ENCODE data around the gene DCUN1D2. TPM values are rescaled to one million over a fixed set of nuclear protein-coding genes. Genes with fewer than 3 reads are reported as not detected.

DCUN1D2 gene
- total and polyA plus RNA-seq, 4 donors = 7.4 to 28.2 (median 16.6) TPM

- H3K4me1 ChIP-seq (ENCODE audit: control insufficient read depth in 1 of 2, insufficient read depth in 2 of 2, low read length in 2 of 2) = no peaks in the 10 kb centered on the region
- 45 to 55% methylated on average over 3 of the region's 3 CpGs for WGBS, 2 donors
- ATAC-seq (ENCODE audit: low FRiP score) (no peak), DNase-seq (no peak)
- H3K4me3 ChIP-seq (ENCODE audit: low read length in 2 of 2) = no peak overlapping the region
- H3K9me3 ChIP-seq (ENCODE audit: control insufficient read depth, low read length) = no peaks in the 10 kb centered on the region
- no peaks in the 10 kb centered on the region for H3K27me3 ChIP-seq (ENCODE audit: control insufficient read depth in 1 of 2, insufficient read depth in 2 of 2, low read length in 1 of 2)
- no peak overlapping the region for H3K27ac ChIP-seq (ENCODE audit: low read depth in 1 of 2, low read length in 2 of 2)
- intact Hi-C loops (cut with DNase I) = no loop called here
- no peaks in the 10 kb centered on the region for H3K36me3 ChIP-seq (ENCODE audit: control insufficient read depth in 1 of 2, insufficient read depth in 2 of 2, low read length in 1 of 2)
These were observed 24.1 kb downstream of the DCUN1D2 start for GRCh38 chr13:113466383-113466782.

- no peak overlapping the region for H3K27ac ChIP-seq (ENCODE audit: low read depth in 1 of 2, low read length in 2 of 2)
- no peak overlapping the region for H3K4me3 ChIP-seq (ENCODE audit: low read length in 2 of 2)
- no peaks in the 10 kb centered on the region for H3K27me3 ChIP-seq (ENCODE audit: control insufficient read depth in 1 of 2, insufficient read depth in 2 of 2, low read length in 1 of 2)
- ATAC-seq (ENCODE audit: low FRiP score) (no peak), DNase-seq (no peak)
- 76 to 81% methylated on average over 4 of the region's 4 CpGs for WGBS, 2 donors
- intact Hi-C loops (cut with DNase I) = no loop called here
- no peaks in the 10 kb centered on the region for H3K4me1 ChIP-seq (ENCODE audit: control insufficient read depth in 1 of 2, insufficient read depth in 2 of 2, low read length in 2 of 2)
- H3K36me3 ChIP-seq (ENCODE audit: control insufficient read depth in 1 of 2, insufficient read depth in 2 of 2, low read length in 1 of 2) = no peaks in the 10 kb centered on the region
- no peaks in the 10 kb centered on the region for H3K9me3 ChIP-seq (ENCODE audit: control insufficient read depth, low read length)
These were observed 25.2 kb downstream of the DCUN1D2 start for GRCh38 chr13:113465300-113465699.

- WGBS, 2 donors = 92 to 95% methylated on average over 16 of the region's 16 CpGs
These were observed 26.0 kb downstream of the DCUN1D2 start for GRCh38 chr13:113464476-113464875.

GRCh38 chr13:113461022-113461751 lies 29.3 kb downstream of the DCUN1D2 start:
- Histone ChIP-seq H3K36me3 (ENCODE audit: control insufficient read depth in 1 of 2, insufficient read depth in 2 of 2, low read length in 1 of 2) (peaks cover 0 to 3% of the 10 kb centered on the region in 2 donors), H3K27me3 (ENCODE audit: control insufficient read depth in 1 of 2, insufficient read depth in 2 of 2, low read length in 1 of 2) (no peaks in the 10 kb centered on the region), H3K4me3 (ENCODE audit: low read length in 2 of 2) (no peak overlapping the region), H3K4me1 (ENCODE audit: control insufficient read depth in 1 of 2, insufficient read depth in 2 of 2, low read length in 2 of 2) (no peaks in the 10 kb centered on the region), H3K9me3 (ENCODE audit: control insufficient read depth, low read length) (no peaks in the 10 kb centered on the region), H3K27ac (ENCODE audit: low read depth in 1 of 2, low read length in 2 of 2) (no peak overlapping the region)
- 86 to 88% methylated on average over 12 of the region's 12 CpGs for WGBS, 2 donors
- ATAC-seq (ENCODE audit: low FRiP score) (no peak), DNase-seq (no peak)
- intact Hi-C loops (cut with DNase I) = no loop called here

More at GRCh38 chr13:113464476-113464875, 26.0 kb downstream of the DCUN1D2 start:
- no peak for DNase-seq
- no peaks in the 10 kb centered on the region for H3K36me3 ChIP-seq (ENCODE audit: control insufficient read depth in 1 of 2, insufficient read depth in 2 of 2, low read length in 1 of 2)
- H3K27me3 ChIP-seq (ENCODE audit: control insufficient read depth in 1 of 2, insufficient read depth in 2 of 2, low read length in 1 of 2) = no peaks in the 10 kb centered on the region
- H3K27ac ChIP-seq (ENCODE audit: low read depth in 1 of 2, low read length in 2 of 2) = no peak overlapping the region
- H3K4me3 ChIP-seq (ENCODE audit: low read length in 2 of 2) = no peak overlapping the region
- no peaks in the 10 kb centered on the region for H3K9me3 ChIP-seq (ENCODE audit: control insufficient read depth, low read length)
- H3K4me1 ChIP-seq (ENCODE audit: control insufficient read depth in 1 of 2, insufficient read depth in 2 of 2, low read length in 2 of 2) = no peaks in the 10 kb centered on the region
- ATAC-seq (ENCODE audit: low FRiP score) = no peak
- intact Hi-C loops (cut with DNase I) = no loop called here

- intact Hi-C loops (cut with DNase I) = no loop called here
These were observed 29.9 kb downstream of the DCUN1D2 start for GRCh38 chr13:113460599-113460998.

GRCh38 chr13:113460064-113460555 lies 30.4 kb downstream of the DCUN1D2 start:
- H3K9me3 ChIP-seq (ENCODE audit: control insufficient read depth, low read length) = no peaks in the 10 kb centered on the region
- peaks cover 0 to 3% of the 10 kb centered on the region in 2 donors for H3K36me3 ChIP-seq (ENCODE audit: control insufficient read depth in 1 of 2, insufficient read depth in 2 of 2, low read length in 1 of 2)
- ATAC-seq (ENCODE audit: low FRiP score) (no peak), DNase-seq (no peak)
- H3K27ac ChIP-seq (ENCODE audit: low read depth in 1 of 2, low read length in 2 of 2) = no peak overlapping the region
- intact Hi-C loops (cut with DNase I) = no loop called here
- WGBS, 2 donors = 93% methylated on average over 14 of the region's 14 CpGs
- H3K27me3 ChIP-seq (ENCODE audit: control insufficient read depth in 1 of 2, insufficient read depth in 2 of 2, low read length in 1 of 2) = no peaks in the 10 kb centered on the region
- H3K4me3 ChIP-seq (ENCODE audit: low read length in 2 of 2) = no peak overlapping the region
- no peaks in the 10 kb centered on the region for H3K4me1 ChIP-seq (ENCODE audit: control insufficient read depth in 1 of 2, insufficient read depth in 2 of 2, low read length in 2 of 2)

More at GRCh38 chr13:113460599-113460998, 29.9 kb downstream of the DCUN1D2 start:
- Histone ChIP-seq H3K4me1 (ENCODE audit: control insufficient read depth in 1 of 2, insufficient read depth in 2 of 2, low read length in 2 of 2) (no peaks in the 10 kb centered on the region), H3K9me3 (ENCODE audit: control insufficient read depth, low read length) (no peaks in the 10 kb centered on the region), H3K4me3 (ENCODE audit: low read length in 2 of 2) (no peak overlapping the region), H3K36me3 (ENCODE audit: control insufficient read depth in 1 of 2, insufficient read depth in 2 of 2, low read length in 1 of 2) (peaks cover 0 to 3% of the 10 kb centered on the region in 2 donors), H3K27ac (ENCODE audit: low read depth in 1 of 2, low read length in 2 of 2) (no peak overlapping the region), H3K27me3 (ENCODE audit: control insufficient read depth in 1 of 2, insufficient read depth in 2 of 2, low read length in 1 of 2) (no peaks in the 10 kb centered on the region)
- DNase-seq = no peak
- 92 to 96% methylated on average over 14 of the region's 14 CpGs for WGBS, 2 donors
- ATAC-seq (ENCODE audit: low FRiP score) = peak; percentile 15

GRCh38 chr13:113458253-113459065 lies 32.1 kb downstream of the DCUN1D2 start:
- Histone ChIP-seq H3K27me3 (ENCODE audit: control insufficient read depth in 1 of 2, insufficient read depth in 2 of 2, low read length in 1 of 2) (no peaks in the 10 kb centered on the region), H3K9me3 (ENCODE audit: control insufficient read depth, low read length) (no peaks in the 10 kb centered on the region), H3K36me3 (ENCODE audit: control insufficient read depth in 1 of 2, insufficient read depth in 2 of 2, low read length in 1 of 2) (peaks cover 0 to 3% of the 10 kb centered on the region in 2 donors), H3K4me3 (ENCODE audit: low read length in 2 of 2) (no peak overlapping the region), H3K4me1 (ENCODE audit: control insufficient read depth in 1 of 2, insufficient read depth in 2 of 2, low read length in 2 of 2) (no peaks in the 10 kb centered on the region), H3K27ac (ENCODE audit: low read depth in 1 of 2, low read length in 2 of 2) (no peak overlapping the region)
- no peak for DNase-seq
- WGBS, 2 donors = 76% methylated on average over 23 of the region's 23 CpGs
- no peak for ATAC-seq (ENCODE audit: low FRiP score)
- intact Hi-C loops (cut with DNase I) = no loop called here

GRCh38 chr13:113457510-113457909 lies 33.0 kb downstream of the DCUN1D2 start:
- H3K27ac ChIP-seq (ENCODE audit: low read depth in 1 of 2, low read length in 2 of 2) = no peak overlapping the region
- H3K4me3 ChIP-seq (ENCODE audit: low read length in 2 of 2) = no peak overlapping the region
- peaks cover 0 to 3% of the 10 kb centered on the region in 2 donors for H3K36me3 ChIP-seq (ENCODE audit: control insufficient read depth in 1 of 2, insufficient read depth in 2 of 2, low read length in 1 of 2)
- no peaks in the 10 kb centered on the region for H3K27me3 ChIP-seq (ENCODE audit: control insufficient read depth in 1 of 2, insufficient read depth in 2 of 2, low read length in 1 of 2)
- WGBS, 2 donors = 88% methylated on average over 27 of the region's 27 CpGs
- intact Hi-C loops (cut with DNase I) = no loop called here
- ATAC-seq (ENCODE audit: low FRiP score) (no peak), DNase-seq (no peak)
- H3K4me1 ChIP-seq (ENCODE audit: control insufficient read depth in 1 of 2, insufficient read depth in 2 of 2, low read length in 2 of 2) = no peaks in the 10 kb centered on the region
- H3K9me3 ChIP-seq (ENCODE audit: control insufficient read depth, low read length) = no peaks in the 10 kb centered on the region
